Measurements from ENCODE around the gene ZSCAN2.

DNA sequence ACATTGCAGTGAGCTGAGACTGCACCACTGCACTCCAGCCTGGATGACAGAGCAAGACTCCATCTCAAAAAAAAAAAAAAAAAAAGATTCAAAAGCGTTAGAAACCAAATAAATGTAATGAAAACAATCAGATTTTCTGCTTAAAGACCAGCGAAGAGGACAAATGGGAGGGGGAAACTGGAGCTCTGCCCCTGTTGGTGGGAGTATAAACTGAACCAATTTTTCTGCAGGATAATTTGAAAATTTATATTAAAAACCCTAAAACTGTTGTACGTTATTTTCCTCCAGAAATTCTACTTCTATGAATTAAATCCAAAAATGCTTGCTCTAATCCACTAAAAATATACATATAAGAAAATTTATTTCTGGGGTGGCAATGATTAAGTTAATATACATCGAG is 25.3 kb upstream of the ZSCAN2 start:
- TF ChIP-seq, protein P1, sequence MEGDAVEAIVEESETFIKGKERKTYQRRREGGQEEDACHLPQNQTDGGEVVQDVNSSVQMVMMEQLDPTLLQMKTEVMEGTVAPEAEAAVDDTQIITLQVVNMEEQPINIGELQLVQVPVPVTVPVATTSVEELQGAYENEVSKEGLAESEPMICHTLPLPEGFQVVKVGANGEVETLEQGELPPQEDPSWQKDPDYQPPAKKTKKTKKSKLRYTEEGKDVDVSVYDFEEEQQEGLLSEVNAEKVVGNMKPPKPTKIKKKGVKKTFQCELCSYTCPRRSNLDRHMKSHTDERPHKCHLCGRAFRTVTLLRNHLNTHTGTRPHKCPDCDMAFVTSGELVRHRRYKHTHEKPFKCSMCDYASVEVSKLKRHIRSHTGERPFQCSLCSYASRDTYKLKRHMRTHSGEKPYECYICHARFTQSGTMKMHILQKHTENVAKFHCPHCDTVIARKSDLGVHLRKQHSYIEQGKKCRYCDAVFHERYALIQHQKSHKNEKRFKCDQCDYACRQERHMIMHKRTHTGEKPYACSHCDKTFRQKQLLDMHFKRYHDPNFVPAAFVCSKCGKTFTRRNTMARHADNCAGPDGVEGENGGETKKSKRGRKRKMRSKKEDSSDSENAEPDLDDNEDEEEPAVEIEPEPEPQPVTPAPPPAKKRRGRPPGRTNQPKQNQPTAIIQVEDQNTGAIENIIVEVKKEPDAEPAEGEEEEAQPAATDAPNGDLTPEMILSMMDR (IDR thresholded peaks at IDR 0.05): no peak
- TF ChIP-seq POLR2A (IDR thresholded peaks at IDR 0.05) (no peak), EP300 (IDR thresholded peaks at IDR 0.05; ENCODE audit: low read depth) (no peak), POLR2AphosphoS5 (IDR thresholded peaks at IDR 0.05) (no peak)
